NCI-H446 (cell line): Measurements from ENCODE around the gene ZNF423.
"Not testable (repeated sequence)": the region's sequence is repeated elsewhere in the genome, so short reads cannot be mapped to it uniquely, and the experiment has no call there.

ENCODE experiments used
- DNase-seq, 2 experiments: peaks; one replicate each; lab custom pipeline; 2025; lab: John Stamatoyannopoulos, UW

ZNF423 gene

DNA sequence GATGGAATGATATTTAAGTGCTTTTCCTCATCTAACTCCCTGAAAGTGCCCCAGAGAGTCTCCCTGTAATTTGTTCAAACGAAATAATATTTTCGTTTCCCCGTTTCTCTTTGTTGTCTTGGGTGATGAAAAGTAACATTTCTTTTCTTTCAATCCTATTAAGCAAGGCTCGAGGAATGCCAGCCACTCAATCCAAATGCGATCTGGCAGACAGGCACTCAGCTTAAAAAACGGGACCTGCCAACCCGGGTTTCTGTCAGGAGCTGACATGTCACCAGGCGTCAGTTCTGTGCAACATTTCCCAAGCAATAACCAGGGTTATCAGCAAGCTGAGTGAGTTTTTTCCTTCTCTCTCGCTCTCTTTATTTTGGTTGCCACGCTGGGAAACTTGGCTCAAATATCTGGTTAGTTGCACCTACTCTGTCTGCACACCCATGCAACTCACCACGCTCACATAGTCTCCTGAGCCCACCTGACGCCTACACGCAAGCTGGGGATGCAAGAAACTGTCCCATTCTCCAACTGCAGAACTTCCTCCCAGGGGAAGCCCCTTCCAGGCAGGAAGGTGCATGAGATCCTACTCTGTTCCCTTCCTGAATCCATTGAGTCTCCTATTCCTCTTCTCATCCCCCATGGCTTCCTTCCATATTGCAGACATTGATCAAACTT, 274.1 kb downstream of the ZNF423 start:
- no peak for DNase-seq

DNA sequence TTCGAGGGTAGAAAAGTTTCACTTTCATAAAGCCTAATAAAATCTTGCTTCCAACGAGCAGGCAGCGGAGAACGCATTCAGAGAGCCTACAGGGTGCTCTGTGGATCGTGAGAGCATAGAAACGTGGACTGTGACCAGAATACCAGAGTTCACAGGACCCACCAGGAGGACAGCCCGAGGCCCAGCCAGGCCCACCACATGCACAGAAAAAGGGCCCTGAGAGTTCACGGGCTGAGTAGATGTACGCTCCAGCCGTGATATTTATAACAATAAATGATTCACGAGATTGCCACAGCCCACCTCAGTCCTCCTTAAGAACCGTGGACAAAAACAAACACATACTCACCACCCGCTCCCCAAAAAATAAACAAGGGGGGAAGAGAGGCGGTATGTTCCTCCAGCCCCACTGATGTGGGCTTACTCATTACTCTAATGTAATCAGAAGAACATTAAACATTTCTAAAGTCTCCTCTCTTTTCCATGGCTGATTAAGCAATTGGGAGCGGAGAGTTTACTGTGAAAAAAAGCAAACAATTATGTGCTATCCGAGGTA, 275.1 kb downstream of the ZNF423 start:
- DNase-seq, result no peak

- DNase-seq, result no peak
These were observed 277.4 kb downstream of the ZNF423 start for GRCh38 chr16:49578435-49579024.

DNA sequence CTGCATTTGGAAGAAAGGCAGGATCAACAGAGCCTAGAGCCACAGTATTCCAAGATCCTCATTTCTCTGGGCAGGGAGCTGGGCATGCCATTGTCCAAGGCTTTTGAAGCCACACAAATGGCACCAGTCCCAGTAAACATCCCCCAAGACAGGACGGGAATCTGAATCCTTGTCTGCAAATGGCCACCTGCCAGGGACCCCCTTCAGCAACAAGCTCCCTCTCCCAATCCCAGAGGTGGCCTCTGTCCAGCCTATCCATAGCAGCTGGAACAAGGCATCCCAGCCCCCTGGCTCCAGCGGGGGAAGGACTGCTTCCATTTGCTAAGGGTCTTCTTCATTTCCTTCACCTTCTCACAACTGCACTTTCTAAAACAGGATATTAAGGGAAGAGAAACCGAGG, 277.9 kb downstream of the ZNF423 start:
- no peak for DNase-seq

DNA sequence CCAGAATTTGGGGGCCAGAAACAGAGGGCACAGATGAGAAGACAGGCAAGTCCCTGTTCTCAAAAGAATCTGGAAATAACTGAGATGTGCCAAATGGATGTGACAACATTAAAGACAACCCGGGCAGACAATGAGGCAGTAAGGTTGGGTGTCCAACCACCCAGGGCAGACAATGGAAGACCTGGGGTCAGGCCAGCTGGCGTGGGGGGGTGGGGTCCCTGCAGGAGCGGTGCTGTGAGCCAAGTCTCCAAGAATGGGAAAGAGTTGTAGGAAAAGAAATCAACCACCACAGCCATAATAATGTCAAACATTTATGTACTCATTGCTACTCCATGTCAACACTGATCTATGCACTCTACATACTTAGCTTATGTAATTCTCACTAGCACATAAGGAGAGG, 279.0 kb downstream of the ZNF423 start:
- DNase-seq, result no peak

- no peak for DNase-seq
These were observed 279.8 kb downstream of the ZNF423 start for GRCh38 chr16:49576173-49576494.

DNA sequence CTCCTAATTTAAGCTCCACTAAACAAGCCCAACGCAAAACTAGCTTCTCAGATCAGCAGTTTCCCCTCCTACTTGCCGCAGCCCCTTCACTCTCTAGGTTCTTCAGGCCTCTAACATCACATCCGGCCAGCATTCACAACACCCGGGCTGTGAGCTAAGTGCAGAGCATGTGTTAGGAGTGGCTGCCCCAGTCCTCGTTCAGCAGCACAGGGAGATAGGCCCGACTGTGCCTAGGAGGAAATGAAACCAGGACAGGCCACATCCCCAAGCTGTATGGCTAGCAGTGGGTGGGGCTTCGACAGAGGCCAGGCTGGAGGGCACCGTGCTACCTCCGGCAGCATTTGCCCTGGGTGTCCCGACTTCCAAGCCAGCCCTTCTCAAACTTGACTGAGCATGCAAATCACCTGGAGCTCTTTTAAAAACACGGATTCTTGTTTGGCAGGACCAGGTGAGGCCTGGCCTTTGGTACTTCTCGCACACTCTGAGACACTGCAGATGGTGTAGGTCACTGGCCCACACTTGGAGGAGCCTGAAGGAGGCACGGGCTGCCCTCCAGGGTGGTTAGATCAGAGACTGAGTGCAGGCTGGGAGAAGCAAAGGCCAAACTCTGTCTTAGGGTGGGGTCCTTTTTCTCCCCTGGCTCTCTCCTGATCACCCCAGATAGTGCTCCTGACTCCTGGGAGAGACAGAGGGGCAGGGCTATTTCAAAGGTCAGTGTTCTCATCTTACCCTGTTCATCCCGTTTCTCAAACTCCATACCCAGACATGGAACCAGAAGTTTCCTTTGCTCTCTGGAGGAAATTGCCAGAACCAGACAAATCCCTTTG, 280.4 kb downstream of the ZNF423 start:
- DNase-seq, result no peak

GRCh38 chr16:49574826-49575225, 281.1 kb downstream of the ZNF423 start:
- no peak for DNase-seq

- DNase-seq, result no peak
These were observed 288.0 kb downstream of the ZNF423 start for GRCh38 chr16:49567950-49568349.

- no peak for DNase-seq
These were observed 289.5 kb downstream of the ZNF423 start for GRCh38 chr16:49566432-49566831.

DNA sequence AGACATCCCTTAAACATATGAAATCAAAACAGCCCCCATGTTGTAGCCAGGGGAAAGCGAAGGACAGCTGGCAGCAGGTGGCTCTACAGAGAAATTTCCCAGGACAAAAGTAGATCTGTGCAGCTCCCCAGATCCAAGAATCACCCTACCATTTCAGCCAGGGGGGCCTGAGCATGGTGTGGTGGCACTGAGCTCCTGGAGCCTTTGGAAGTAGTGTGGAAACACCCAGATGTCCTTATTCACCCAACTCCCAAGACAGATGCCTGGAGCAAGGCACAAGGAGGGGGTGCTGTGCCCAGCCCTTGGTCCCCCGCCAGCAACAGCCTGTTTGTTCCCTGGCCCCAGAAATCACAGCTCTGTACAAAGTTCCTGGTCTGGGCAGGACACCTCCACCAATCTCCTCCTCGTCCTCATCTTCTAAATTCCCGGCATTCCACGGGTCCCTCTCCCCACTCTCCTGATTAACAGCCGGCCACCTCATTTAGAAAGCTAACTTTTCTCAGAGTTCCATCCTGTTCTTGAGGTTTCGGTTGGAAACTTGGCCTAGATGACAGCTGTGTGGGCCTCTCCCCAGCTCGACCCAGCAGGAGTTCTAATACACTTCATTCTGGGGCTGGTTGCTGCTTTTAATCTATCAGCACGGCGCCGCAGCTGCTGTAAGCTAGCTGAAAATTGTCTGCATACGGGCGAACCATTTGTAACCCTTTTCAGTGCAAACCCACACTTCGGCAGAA, 291.2 kb downstream of the ZNF423 start:
- DNase-seq, result peak; percentile 8 to 72

DNA sequence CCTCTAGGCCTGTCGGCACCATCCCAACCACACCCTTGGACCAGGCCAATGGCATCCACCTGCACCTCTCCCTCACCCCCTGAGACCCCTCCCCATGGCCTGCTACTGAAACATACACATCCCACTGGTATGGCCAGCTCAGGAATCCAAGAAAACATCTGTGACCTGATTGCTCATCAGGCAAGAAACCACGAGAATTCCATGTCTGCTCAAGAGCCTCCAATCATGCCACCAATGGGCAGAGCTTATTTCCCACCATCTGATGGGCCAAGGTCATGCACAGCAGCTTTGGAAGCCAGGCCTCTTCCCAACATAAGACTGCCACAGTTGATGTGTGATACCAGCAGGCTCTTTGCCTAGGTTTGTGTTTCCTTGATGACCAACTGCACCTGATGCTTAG, 292.2 kb downstream of the ZNF423 start:
- DNase-seq, result no peak

DNA sequence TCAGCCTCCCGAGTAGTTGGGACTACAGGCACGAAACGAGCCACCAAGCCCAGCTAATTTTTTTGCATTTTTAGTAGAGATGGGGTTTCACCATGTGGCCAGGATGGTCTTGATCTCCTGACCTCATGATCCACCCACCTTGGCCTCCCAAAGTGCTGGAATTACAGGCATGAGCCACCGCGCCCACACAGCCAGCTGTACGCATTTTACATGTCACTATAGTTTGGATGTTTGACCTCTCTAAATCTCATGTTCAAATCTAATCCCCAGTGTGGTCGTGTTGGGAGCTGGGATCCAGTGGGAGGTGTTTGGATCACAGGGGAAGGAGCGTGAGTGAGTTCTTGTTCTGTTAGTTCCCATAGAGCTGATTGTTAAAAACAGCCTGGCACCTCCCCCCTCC, 293.0 kb downstream of the ZNF423 start:
- DNase-seq, result not testable (repeated sequence)

DNA sequence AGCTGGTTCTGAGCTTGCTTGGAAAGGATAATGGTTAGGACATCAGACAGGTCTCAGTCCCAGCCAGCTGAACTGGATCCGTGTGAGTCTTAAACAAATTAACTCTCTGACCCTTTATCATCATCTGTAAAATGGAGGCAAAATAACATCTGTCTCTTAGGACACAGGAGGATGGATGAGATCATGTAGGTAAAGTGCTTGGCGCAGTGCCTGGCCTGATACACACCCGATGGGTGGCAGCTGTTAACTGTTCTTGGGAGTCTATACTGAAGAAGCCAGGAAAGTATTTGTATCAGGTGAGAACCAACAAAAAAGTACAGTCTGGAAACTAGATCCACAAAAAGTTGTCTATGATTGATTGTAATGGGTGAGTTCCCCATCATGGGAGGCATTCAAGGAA, 293.7 kb downstream of the ZNF423 start:
- no peak for DNase-seq

- no peak for DNase-seq
These were observed 295.7 kb downstream of the ZNF423 start for GRCh38 chr16:49560004-49560830.

DNA sequence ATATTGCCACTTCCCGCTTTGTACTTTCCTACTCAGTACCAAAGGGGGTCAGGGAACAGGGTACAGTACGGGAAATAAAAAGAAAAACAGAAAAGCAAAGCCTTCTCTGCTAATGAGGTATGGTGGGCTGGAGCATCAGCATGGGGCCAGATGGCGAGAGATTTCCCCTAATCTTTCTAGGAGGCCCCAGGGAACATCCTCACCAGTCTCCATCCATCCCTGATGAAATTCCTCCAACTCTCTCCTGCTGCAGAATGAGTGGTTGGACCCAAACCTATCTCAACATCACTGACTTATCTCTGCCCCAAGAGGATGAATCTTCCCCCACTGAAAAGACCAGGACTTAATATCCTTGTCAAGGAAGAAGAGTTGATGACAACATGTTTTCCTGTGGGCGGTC, 296.7 kb downstream of the ZNF423 start:
- no peak for DNase-seq

DNA sequence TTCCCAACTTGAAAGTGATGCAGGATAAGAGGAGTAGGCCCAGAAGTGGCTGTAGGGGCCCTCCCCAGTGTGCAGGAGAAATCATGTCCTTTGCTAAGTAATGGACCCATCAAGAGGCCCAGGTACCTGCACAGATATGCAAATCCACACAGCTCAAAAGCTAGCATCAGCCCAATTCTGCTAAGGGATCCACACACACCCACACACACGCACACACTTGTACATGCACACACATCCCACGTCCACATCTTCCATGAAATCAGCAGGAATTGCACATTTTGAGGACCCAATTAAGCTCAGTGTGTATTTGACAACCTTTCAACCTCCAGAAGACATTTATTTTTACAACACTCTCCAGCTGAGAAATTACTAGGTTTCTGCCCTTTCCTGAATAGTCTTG, 297.5 kb downstream of the ZNF423 start:
- DNase-seq, result no peak

GRCh38 chr16:49556606-49557446, 299.1 kb downstream of the ZNF423 start:
- DNase-seq, result peak in 1 of 2 experiments; percentile 8

DNA sequence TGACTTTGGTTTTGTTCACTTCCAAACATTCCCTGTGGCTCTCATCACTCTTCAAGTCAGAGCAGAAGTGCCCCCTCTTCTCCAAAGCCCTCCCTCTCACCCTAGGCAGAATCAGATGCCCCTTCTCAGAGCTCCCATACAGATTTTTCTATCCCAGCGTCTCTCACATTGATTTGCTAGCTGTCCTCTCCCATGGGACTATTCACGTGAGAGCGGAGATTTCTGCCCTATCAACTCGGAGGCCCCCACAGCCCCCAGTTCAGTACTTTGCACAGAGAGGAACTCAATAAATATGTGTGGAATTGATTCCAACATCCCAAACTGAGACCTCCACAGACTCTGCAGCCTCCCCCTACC, 299.7 kb downstream of the ZNF423 start:
- DNase-seq, result no peak

GRCh38 chr16:49554681-49555080, 301.2 kb downstream of the ZNF423 start:
- peak in 1 of 2 experiments; percentile 15 for DNase-seq
